Right lobe of liver (tissue), 4 donors: ENCODE data around the gene OAS2.

Experiments
- POLR2A ChIP-seq: fragments of 450-650 bp; IDR thresholded peaks from one replicate; pipeline ENCODE4 v1.6.1; 2017; ENCODE audit warnings: antibody characterized with exemption, mild to moderate bottlenecking
- TF ChIP-seq, protein P1 (sequence below), 4 donors: fragments of 200-600 bp in 3 of 4; fragments of 450-650 bp in 1 of 4; IDR thresholded peaks; one replicate each; pipeline versions ENCODE4 v1.5.1 to v1.8.0; 2016 to 2022; ENCODE audit warnings: antibody characterized with exemption in 4 of 4, mild to moderate bottlenecking in 2 of 4
- donor health status: DM: no; HTN: no; CAD: no.
- donor health status: DM: no; HTN: no; CAD: no.
- donor health status: DM: no; HTN: yes; CAD: no.

DNA sequence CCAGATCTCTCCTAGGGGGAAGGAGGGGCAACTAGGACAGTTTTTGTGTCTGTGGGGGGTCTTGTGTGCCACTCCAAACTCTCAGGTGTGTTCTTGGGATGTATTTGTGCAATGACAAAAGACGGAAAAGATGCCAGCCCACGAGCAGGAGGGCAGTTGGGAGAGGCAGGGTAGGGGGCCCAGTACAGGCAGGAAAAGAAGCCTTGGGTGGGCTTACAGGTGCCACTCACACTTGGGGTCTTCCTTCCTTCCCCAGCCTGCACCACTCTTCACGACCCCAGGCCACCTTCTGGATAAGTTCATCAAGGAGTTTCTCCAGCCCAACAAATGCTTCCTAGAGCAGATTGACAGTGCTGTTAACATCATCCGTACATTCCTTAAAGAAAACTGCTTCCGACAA lies 24.4 kb downstream of the OAS2 start:
- TF ChIP-seq, protein P1, sequence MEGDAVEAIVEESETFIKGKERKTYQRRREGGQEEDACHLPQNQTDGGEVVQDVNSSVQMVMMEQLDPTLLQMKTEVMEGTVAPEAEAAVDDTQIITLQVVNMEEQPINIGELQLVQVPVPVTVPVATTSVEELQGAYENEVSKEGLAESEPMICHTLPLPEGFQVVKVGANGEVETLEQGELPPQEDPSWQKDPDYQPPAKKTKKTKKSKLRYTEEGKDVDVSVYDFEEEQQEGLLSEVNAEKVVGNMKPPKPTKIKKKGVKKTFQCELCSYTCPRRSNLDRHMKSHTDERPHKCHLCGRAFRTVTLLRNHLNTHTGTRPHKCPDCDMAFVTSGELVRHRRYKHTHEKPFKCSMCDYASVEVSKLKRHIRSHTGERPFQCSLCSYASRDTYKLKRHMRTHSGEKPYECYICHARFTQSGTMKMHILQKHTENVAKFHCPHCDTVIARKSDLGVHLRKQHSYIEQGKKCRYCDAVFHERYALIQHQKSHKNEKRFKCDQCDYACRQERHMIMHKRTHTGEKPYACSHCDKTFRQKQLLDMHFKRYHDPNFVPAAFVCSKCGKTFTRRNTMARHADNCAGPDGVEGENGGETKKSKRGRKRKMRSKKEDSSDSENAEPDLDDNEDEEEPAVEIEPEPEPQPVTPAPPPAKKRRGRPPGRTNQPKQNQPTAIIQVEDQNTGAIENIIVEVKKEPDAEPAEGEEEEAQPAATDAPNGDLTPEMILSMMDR (IDR thresholded peaks at IDR 0.05) = no peak
- TF ChIP-seq POLR2A = no peak
